Peyer's patch (tissue), 4 donors: Measurements from ENCODE around the gene PIGL.
A peak's percentile ranks its signal among the peaks of the same experiment; 100 is the strongest.

Experiments used
- CTCF ChIP-seq, 6 experiments: fragments of 450-650 bp in 4 of 6; fragments of 200-600 bp in 2 of 6; sonication (generic) in 1 of 6; IDR thresholded peaks; one replicate each; pipeline ENCODE4 v1.5.1; 2017 to 2019; ENCODE audit warnings: antibody characterized with exemption in 6 of 6, mild to moderate bottlenecking in 3 of 6, moderate library complexity in 1 of 6
- POLR2A ChIP-seq, 2 donors: fragments of 450-650 bp; IDR thresholded peaks; one replicate each; pipeline ENCODE4 v1.5.1; 2017; ENCODE audit warnings: antibody characterized with exemption in 2 of 2, mild to moderate bottlenecking in 2 of 2, moderate library complexity in 2 of 2

DNA sequence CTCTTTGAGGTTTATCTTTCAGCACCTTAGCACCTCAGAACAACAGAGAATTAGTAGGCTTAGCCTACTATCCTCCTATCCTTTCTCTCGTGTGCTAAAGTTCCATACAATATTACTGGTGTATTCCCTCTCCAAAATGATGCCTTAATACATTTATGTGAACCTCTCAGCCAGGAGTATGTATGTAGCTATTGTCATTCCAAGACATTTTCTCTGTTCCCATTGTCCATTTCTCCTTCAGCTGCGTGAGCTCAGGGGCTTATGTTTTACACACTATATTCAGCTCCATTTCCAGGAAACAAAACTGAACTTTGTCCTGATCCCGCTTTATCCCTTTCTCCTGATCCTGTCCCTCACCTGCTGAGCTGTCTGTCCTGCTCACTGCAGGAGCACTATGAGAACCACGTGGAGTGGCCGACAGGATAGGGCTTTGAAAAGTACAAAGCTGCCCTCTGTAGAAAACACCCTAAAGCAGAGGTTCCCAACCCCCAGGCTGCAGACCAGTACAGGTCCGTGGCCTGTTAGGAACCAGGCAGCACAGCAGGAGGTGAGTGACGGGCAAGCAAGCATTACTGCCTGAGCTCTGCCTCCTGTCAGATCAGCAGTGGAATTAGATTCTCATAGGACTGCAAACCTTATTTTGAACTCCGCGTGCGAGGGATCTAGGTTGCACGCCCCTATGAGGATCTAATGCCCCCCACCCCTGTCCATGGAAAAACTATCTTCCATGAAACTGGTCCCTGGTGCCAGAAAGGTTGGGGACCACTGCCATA, 80.5 kb downstream of the PIGL start:
- TF ChIP-seq CTCF (IDR thresholded peaks at IDR 0.05) = no peak
- peak in 1 of 2 donors; percentile 28 for TF ChIP-seq POLR2A (IDR thresholded peaks at IDR 0.05)
